ENCODE measurements around the gene TBCCD1.

- TF ChIP-seq POLR2A (IDR thresholded peaks at IDR 0.05; ENCODE audit: low read depth, low read length) = no peak
- no peak for TF ChIP-seq POLR2AphosphoS5 (IDR thresholded peaks at IDR 0.05; ENCODE audit: low read depth, low read length)
Observed at GRCh38 chr3:186570941-186571643, 4.0 kb upstream of the TBCCD1 start.

Measured in GM12892 (cell line).